Measurements from ENCODE around the gene F7. TPM values are rescaled to one million over a fixed set of nuclear protein-coding genes. Genes with fewer than 3 reads are reported as not detected.

Gene F7
- total RNA-seq, 2 donors from 2014 or later, result not detected

- H3K4me1 ChIP-seq, result no peaks in the 10 kb centered on the region
- H3K9me3 ChIP-seq, result no peaks in the 10 kb centered on the region
- intact Hi-C loops (cut with DNase I), result no loop called here
- H3K4me3 ChIP-seq, result no peak overlapping the region
- peaks cover 0 to 5% of the 10 kb centered on the region in 2 donors for H3K36me3 ChIP-seq (replicated peaks in 1 of 2; ENCODE audit: insufficient read depth in 1 of 2, low read depth in 2 of 2)
- TF ChIP-seq, protein P1, sequence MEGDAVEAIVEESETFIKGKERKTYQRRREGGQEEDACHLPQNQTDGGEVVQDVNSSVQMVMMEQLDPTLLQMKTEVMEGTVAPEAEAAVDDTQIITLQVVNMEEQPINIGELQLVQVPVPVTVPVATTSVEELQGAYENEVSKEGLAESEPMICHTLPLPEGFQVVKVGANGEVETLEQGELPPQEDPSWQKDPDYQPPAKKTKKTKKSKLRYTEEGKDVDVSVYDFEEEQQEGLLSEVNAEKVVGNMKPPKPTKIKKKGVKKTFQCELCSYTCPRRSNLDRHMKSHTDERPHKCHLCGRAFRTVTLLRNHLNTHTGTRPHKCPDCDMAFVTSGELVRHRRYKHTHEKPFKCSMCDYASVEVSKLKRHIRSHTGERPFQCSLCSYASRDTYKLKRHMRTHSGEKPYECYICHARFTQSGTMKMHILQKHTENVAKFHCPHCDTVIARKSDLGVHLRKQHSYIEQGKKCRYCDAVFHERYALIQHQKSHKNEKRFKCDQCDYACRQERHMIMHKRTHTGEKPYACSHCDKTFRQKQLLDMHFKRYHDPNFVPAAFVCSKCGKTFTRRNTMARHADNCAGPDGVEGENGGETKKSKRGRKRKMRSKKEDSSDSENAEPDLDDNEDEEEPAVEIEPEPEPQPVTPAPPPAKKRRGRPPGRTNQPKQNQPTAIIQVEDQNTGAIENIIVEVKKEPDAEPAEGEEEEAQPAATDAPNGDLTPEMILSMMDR (IDR thresholded peaks at IDR 0.05), result no peak
- TF ChIP-seq POLR2A (IDR thresholded peaks at IDR 0.05), result no peak
- ATAC-seq (no peak), DNase-seq (no peak)
- no peaks in the 10 kb centered on the region for H3K27me3 ChIP-seq
- no peak overlapping the region for H3K27ac ChIP-seq
- WGBS, 2 donors, result 92 to 93% methylated on average over 38 to 41 of the region's 41 CpGs
Observed at GRCh38 chr13:113064534-113065405, 40.8 kb upstream of the F7 start.

DNA sequence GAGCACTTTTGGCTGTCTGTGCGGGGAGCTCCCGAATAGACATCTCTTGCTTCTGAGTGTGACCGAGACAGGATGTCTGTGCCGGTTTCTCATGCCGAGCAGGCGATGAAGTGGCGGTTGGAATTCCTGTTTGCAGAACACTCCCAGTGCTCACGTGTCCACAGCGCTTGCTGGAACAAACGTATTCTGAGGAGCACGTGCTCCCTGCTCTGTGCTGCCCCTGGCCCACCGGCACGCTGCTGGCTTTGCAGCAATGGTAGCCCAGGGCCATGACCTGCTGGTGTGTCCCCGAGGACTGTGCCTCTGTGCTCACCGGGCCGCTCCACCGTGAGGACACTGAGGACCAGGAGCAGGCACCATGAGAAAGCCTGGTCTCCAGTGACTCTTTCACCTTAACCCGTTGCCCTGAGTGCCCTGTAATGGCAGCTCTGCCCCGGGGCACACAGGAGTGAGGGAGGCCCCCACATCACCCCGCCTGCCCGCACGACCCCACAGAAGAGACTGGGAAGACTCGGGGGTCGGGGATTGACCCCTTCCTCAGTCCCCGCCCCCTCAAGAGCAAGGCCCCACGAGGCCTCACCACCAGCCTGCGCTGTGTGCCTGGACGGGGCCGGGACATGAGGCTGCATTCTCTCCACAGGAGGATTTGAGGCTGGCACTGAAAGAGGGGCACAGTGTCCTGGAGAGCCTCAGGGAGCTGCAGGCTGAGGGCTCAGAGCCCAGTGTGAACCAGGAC, 40.0 kb upstream of the F7 start:
- H3K4me3 ChIP-seq, result no peak overlapping the region
- no peaks in the 10 kb centered on the region for H3K9me3 ChIP-seq
- H3K27me3 ChIP-seq, result no peaks in the 10 kb centered on the region
- intact Hi-C loops (cut with DNase I), result no loop called here
- WGBS, 2 donors, result 84 to 93% methylated on average over 3 to 28 of the region's 29 CpGs
- H3K36me3 ChIP-seq (replicated peaks in 1 of 2; ENCODE audit: insufficient read depth in 1 of 2, low read depth in 2 of 2), result peaks cover 0 to 5% of the 10 kb centered on the region in 2 donors
- no peaks in the 10 kb centered on the region for H3K4me1 ChIP-seq
- H3K27ac ChIP-seq, result no peak overlapping the region
- ATAC-seq (no peak), DNase-seq (no peak)
- TF ChIP-seq, protein P1 (IDR thresholded peaks at IDR 0.05), result no peak
- no peak for TF ChIP-seq POLR2A (IDR thresholded peaks at IDR 0.05)

- no peak for TF ChIP-seq POLR2A (IDR thresholded peaks at IDR 0.05)
- TF ChIP-seq, protein P1 (IDR thresholded peaks at IDR 0.05), result no peak
- Histone ChIP-seq H3K9me3 (no peaks in the 10 kb centered on the region), H3K4me3 (no peak overlapping the region), H3K4me1 (no peaks in the 10 kb centered on the region), H3K27me3 (no peaks in the 10 kb centered on the region), H3K27ac (no peak overlapping the region), H3K36me3 (replicated peaks in 1 of 2; ENCODE audit: insufficient read depth in 1 of 2, low read depth in 2 of 2) (peaks cover 0 to 5% of the 10 kb centered on the region in 2 donors)
- ATAC-seq (no peak), DNase-seq (no peak)
- intact Hi-C loops (cut with DNase I), result no loop called here
- WGBS, 2 donors, result 94 to 97% methylated on average over 4 to 10 of the region's 10 CpGs
Observed at GRCh38 chr13:113066142-113066455, 39.5 kb upstream of the F7 start.

DNA sequence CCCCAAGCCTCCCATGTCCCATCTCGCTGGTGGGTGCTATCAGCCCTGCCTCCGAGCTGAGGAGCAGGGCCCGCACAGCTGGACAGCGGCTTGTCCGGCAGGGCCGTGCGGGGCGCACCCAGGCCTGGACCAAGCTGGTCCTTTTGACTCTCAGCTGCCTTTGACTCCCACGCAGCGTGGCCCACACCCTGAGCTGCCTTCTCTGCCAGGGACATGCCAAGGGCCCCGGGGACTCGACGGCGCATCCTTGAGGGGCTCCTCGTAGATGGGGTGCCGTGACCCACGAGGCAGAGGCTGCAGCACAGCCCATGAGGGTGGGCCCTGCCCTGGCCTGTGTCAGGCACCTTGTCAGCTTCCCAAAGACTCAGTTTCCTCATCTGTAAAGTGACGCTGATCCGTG, 38.8 kb upstream of the F7 start:
- Histone ChIP-seq H3K9me3 (no peaks in the 10 kb centered on the region), H3K27me3 (no peaks in the 10 kb centered on the region), H3K27ac (no peak overlapping the region), H3K4me1 (no peaks in the 10 kb centered on the region), H3K4me3 (no peak overlapping the region), H3K36me3 (replicated peaks in 1 of 2; ENCODE audit: insufficient read depth in 1 of 2, low read depth in 2 of 2) (peaks cover 0 to 5% of the 10 kb centered on the region in 2 donors)
- 96 to 100% methylated on average over 1 to 10 of the region's 19 CpGs for WGBS, 2 donors
- TF ChIP-seq POLR2A (IDR thresholded peaks at IDR 0.05), result no peak
- TF ChIP-seq, protein P1 (IDR thresholded peaks at IDR 0.05), result no peak
- DNase-seq (no peak), ATAC-seq (no peak)
- intact Hi-C loops (cut with DNase I), result no loop called here

All from body of pancreas (tissue), 4 donors.